Measurements from ENCODE around the gene ZDHHC20. TPM values are rescaled to one million over a fixed set of nuclear protein-coding genes. Genes with fewer than 3 reads are reported as not detected.
"Not testable (repeated sequence)": the region's sequence is repeated elsewhere in the genome, so short reads cannot be mapped to it uniquely, and the experiment has no call there.

The ZDHHC20 gene
- total RNA-seq, 4 donors from 2014 or later, result 14.6 to 29.2 (median 23.1) TPM

- Histone ChIP-seq H3K27me3 (no peaks in the 10 kb centered on the region), H3K9me3 (no peaks in the 10 kb centered on the region), H3K27ac (no peak overlapping the region), H3K4me3 (no peak overlapping the region), H3K4me1 (peaks cover 0 to 4% of the 10 kb centered on the region in 2 donors), H3K36me3 (no peaks in the 10 kb centered on the region)
- TF ChIP-seq POLR2A (IDR thresholded peaks at IDR 0.05) (no peak), CTCF (IDR thresholded peaks at IDR 0.05 in 4 of 5, conservative IDR thresholded peaks at IDR 0.05 in 1 of 5) (no peak)
- ATAC-seq, result peak; percentile 80 to 90
- in situ Hi-C loops (cut with MboI; ENCODE audit: low sequenced_read_pairs in 4 of 4), result no loop called here
- DNase-seq, result no peak
- intact Hi-C loops (cut with DNase I; ENCODE audit: low total_unique reads), result no loop called here
Measured at GRCh38 chr13:21420706-21421105, 38.4 kb downstream of the ZDHHC20 start.

- Histone ChIP-seq H3K4me3 (no peak overlapping the region), H3K4me1 (no peaks in the 10 kb centered on the region), H3K27ac (no peak overlapping the region), H3K36me3 (peaks cover 0 to 33% of the 10 kb centered on the region in 2 donors), H3K9me3 (no peaks in the 10 kb centered on the region), H3K27me3 (no peaks in the 10 kb centered on the region)
- no peak for ATAC-seq
- DNase-seq, result no peak
- TF ChIP-seq CTCF (IDR thresholded peaks at IDR 0.05 in 4 of 5, conservative IDR thresholded peaks at IDR 0.05 in 1 of 5) (no peak), POLR2A (IDR thresholded peaks at IDR 0.05) (no peak)
- in situ Hi-C loops (cut with MboI; ENCODE audit: low sequenced_read_pairs in 4 of 4), result no loop called here
- intact Hi-C loops (cut with DNase I; ENCODE audit: low total_unique reads), result no loop called here
Measured at GRCh38 chr13:21413013-21413412, 46.1 kb downstream of the ZDHHC20 start.

GRCh38 chr13:21410453-21410852 lies 48.6 kb downstream of the ZDHHC20 start:
- DNase-seq; H3K27ac ChIP-seq; ATAC-seq; intact Hi-C loops (cut with DNase I; ENCODE audit: low total_unique reads); H3K27me3 ChIP-seq; H3K9me3 ChIP-seq; in situ Hi-C loops (cut with MboI; ENCODE audit: low sequenced_read_pairs in 4 of 4); H3K4me1 ChIP-seq; H3K4me3 ChIP-seq: not testable (repeated sequence)
- H3K36me3 ChIP-seq, result peaks cover 0 to 33% of the 10 kb centered on the region in 2 donors

- Histone ChIP-seq H3K27ac (no peak overlapping the region), H3K9me3 (no peaks in the 10 kb centered on the region), H3K4me3 (no peak overlapping the region), H3K4me1 (no peaks in the 10 kb centered on the region), H3K27me3 (no peaks in the 10 kb centered on the region), H3K36me3 (peaks cover 0 to 22% of the 10 kb centered on the region in 2 donors)
- intact Hi-C loops (cut with DNase I; ENCODE audit: low total_unique reads) (no loop called here), in situ Hi-C loops (cut with MboI; ENCODE audit: low sequenced_read_pairs in 4 of 4) (no loop called here)
- TF ChIP-seq POLR2A (IDR thresholded peaks at IDR 0.05) (no peak), CTCF (IDR thresholded peaks at IDR 0.05 in 4 of 5, conservative IDR thresholded peaks at IDR 0.05 in 1 of 5) (no peak)
- DNase-seq, result no peak
- ATAC-seq, result no peak
Measured at GRCh38 chr13:21405309-21405708, 53.8 kb downstream of the ZDHHC20 start.

- in situ Hi-C loops (cut with MboI; ENCODE audit: low sequenced_read_pairs in 4 of 4), result no loop called here
- Histone ChIP-seq H3K4me1 (no peaks in the 10 kb centered on the region), H3K4me3 (no peak overlapping the region), H3K27me3 (no peaks in the 10 kb centered on the region), H3K9me3 (no peaks in the 10 kb centered on the region), H3K36me3 (peaks cover 0 to 12% of the 10 kb centered on the region in 2 donors), H3K27ac (no peak overlapping the region)
- DNase-seq (no peak), ATAC-seq (no peak)
- intact Hi-C loops (cut with DNase I; ENCODE audit: low total_unique reads), result no loop called here
- TF ChIP-seq POLR2A (IDR thresholded peaks at IDR 0.05) (no peak), CTCF (IDR thresholded peaks at IDR 0.05 in 4 of 5, conservative IDR thresholded peaks at IDR 0.05 in 1 of 5) (no peak)
Measured at GRCh38 chr13:21402586-21403307, 56.4 kb downstream of the ZDHHC20 start.
